ENCODE data around the gene SLC8A1.

DNA sequence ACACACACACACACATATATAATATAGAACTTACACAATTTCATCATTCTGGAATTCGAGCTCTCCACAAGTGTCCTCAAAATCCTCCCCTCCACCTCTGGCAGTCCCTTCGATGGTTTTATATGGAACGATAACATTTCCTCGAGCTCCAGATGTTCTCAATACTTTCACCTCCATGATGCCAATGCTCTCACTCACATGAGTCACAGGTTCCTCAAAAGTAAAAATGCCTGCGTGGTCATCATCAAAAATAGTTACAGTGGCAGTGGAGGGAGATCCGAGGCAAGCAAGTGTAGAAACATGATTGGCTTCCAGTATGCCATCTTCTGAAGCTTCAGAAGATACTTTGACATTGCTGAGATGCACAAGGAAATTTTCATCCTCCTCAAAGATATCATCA lies 23.5 kb downstream of the SLC8A1 start:
- TF ChIP-seq, protein P1, sequence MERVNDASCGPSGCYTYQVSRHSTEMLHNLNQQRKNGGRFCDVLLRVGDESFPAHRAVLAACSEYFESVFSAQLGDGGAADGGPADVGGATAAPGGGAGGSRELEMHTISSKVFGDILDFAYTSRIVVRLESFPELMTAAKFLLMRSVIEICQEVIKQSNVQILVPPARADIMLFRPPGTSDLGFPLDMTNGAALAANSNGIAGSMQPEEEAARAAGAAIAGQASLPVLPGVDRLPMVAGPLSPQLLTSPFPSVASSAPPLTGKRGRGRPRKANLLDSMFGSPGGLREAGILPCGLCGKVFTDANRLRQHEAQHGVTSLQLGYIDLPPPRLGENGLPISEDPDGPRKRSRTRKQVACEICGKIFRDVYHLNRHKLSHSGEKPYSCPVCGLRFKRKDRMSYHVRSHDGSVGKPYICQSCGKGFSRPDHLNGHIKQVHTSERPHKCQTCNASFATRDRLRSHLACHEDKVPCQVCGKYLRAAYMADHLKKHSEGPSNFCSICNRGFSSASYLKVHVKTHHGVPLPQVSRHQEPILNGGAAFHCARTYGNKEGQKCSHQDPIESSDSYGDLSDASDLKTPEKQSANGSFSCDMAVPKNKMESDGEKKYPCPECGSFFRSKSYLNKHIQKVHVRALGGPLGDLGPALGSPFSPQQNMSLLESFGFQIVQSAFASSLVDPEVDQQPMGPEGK (CRISPR knock-in tag; IDR thresholded peaks at IDR 0.05; ENCODE audit: borderline replicate concordance): no peak
- TF ChIP-seq TCF4 (CRISPR knock-in tag; IDR thresholded peaks at IDR 0.05; ENCODE audit: borderline replicate concordance) (no peak), ESRRG (CRISPR knock-in tag; IDR thresholded peaks at IDR 0.05) (no peak), ARNTL (CRISPR knock-in tag; IDR thresholded peaks at IDR 0.05; ENCODE audit: borderline replicate concordance, low read depth) (no peak)
- TF ChIP-seq, protein P2, sequence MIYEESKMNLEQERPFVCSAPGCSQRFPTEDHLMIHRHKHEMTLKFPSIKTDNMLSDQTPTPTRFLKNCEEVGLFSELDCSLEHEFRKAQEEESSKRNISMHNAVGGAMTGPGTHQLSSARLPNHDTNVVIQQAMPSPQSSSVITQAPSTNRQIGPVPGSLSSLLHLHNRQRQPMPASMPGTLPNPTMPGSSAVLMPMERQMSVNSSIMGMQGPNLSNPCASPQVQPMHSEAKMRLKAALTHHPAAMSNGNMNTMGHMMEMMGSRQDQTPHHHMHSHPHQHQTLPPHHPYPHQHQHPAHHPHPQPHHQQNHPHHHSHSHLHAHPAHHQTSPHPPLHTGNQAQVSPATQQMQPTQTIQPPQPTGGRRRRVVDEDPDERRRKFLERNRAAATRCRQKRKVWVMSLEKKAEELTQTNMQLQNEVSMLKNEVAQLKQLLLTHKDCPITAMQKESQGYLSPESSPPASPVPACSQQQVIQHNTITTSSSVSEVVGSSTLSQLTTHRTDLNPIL (CRISPR knock-in tag; IDR thresholded peaks at IDR 0.05; ENCODE audit: low read depth): no peak

All from SK-N-SH treated with all-trans-retinoic acid at 6 μM for 48 hours (cell line).